Measurements from ENCODE around the gene RBM10.

RBM10 gene

DNA sequence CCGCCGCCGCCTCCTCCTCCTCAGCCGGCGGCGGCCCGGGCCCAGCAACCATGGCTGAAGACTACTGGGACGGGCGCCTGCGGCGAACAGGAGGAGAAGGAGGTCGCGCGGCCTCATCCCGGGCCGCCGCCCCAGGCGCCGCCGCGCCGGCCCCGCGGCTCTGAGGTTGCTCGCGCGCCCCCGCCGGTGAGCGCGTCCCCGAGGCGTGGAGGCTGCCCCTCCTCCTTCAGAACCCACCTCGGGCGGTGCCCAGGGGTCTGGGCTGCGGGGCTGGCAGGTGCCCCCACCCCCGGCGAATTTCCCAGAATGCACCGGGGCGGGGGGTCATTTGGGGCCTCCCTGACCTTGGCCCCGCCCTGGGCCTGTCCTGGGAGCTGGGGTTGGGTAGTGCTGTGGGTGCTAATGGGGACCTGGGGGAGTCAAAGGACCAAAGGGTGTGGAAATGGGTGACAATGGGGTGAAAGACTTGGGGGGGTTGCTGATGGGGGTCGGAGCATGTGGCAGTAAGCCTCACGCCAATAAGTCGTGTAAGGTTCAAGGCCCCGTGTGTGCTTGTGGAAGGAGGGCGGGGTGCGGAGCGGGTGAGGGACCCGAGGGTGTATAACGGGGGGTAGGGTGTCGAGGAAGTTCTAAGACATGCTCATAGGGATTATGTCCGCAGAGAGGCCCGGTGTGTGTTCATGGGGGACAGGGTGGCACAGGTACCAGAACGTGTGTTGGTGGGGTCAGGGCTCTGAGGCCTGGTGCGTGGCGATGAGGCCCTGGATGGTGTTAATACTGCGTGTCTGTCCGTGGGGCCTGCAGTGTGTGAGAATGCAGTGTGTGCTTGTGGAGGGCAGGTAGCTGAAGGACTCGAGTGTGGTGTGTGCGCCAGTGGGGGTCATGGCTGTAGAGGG lies 74.1 kb downstream of the RBM10 start:
- DNase-seq: peak; percentile 14 to 50

DNA sequence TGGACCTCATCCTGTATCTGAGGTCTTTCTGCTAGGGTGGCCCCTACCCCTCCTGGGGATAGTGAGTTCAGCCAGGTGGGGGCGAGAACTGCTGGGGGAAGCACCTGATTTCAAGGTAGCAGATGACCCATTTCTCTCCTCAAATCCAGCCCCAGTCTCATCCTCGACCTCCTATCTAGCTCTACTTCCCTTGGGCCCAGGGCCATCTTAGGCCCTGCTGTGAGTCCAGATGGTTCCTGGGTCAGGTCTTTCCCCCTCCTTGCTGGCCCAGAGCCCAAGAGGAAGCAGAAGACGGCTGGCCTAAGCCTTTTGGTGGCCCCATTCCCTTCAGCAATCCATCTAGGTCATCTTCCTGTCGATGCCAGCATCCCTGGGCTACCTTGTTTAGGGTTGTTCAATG lies 76.7 kb downstream of the RBM10 start:
- DNase-seq: no peak

GRCh38 chrX:47222751-47223350 lies 77.8 kb downstream of the RBM10 start:
- DNase-seq: no peak

- DNase-seq: no peak
Measured at GRCh38 chrX:47223476-47224250, 78.6 kb downstream of the RBM10 start.

DNA sequence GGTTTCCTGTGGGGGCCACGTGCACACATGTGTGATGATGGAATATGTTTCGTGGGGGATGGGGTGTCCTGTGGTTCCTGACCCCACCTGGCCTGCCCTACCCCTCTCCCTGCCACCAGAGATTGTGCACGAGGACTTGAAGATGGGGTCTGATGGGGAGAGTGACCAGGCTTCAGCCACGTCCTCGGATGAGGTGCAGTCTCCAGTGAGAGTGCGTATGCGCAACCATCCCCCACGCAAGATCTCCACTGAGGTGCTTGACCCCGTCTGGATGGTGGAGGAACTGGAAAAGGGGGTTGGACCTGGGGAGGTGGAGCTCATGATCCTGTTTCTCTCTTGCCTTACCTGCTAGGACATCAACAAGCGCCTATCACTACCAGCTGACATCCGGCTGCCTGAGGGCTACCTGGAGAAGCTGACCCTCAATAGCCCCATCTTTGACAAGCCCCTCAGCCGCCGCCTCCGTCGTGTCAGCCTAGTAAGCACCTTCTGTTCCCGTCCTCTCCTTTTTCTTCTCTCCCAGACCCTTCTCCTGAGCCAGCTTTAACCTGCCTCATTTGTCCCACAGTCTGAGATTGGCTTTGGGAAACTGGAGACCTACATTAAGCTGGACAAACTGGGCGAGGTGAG lies 79.4 kb downstream of the RBM10 start:
- no peak for DNase-seq

GRCh38 chrX:47224896-47225290 lies 79.9 kb downstream of the RBM10 start:
- DNase-seq: no peak

DNA sequence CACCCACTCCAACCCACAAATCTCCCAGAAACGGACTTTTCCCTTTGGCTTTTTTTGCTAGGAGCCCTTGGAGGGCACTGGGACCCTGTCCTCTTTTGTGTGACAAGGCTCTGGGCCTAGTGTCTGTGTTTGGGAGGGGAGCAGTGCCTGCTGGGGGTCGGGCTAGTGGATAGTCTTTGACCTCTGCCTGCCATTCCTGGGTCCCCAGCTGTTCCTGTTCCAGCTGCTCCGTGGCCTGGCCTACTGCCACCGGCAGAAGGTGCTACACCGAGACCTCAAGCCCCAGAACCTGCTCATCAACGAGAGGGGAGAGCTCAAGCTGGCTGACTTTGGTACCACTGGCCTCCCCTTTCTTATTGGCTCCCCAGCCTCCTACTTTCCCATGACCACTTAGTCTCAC lies 81.0 kb downstream of the RBM10 start:
- DNase-seq: no peak

GRCh38 chrX:47226531-47227333 lies 81.7 kb downstream of the RBM10 start:
- DNase-seq: no peak

GRCh38 chrX:47227334-47227583 lies 82.2 kb downstream of the RBM10 start:
- no peak for DNase-seq

GRCh38 chrX:47228550-47229270 lies 83.7 kb downstream of the RBM10 start:
- DNase-seq: no peak

GRCh38 chrX:47229427-47229826 lies 84.4 kb downstream of the RBM10 start:
- DNase-seq: no peak

- no peak for DNase-seq
Measured at GRCh38 chrX:47230136-47230868, 85.3 kb downstream of the RBM10 start.

GRCh38 chrX:47231167-47231566 lies 86.1 kb downstream of the RBM10 start:
- no peak for DNase-seq

GRCh38 chrX:47232197-47232802 lies 87.3 kb downstream of the RBM10 start:
- DNase-seq: no peak

DNA sequence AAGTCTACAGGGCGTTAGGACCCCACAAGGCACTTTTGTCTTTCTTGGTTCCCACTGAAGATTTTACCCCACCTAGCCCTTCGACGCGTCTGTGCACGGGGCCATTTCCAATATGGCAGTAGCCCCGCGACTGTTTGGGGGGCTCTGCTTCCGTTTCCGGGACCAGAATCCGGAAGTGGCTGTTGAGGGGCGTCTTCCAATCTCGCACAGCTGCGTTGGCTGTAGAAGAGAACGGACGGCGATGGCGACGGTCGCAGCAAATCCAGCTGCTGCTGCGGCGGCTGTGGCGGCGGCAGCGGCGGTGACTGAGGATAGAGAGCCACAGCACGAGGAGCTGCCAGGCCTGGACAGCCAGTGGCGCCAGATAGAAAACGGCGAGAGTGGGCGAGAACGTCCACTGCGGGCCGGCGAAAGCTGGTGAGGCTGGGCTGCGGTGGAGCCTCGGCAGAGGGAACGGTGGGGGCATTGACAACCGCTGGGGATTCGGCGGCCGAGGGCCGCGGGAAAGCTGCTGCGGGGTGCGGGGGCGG lies 87.8 kb downstream of the RBM10 start, which contains the start of gene USP11:
Gene USP11, plus strand, starts transcription at position 207 of the 530 bp plus-strand sequence. Its CDS starts 35 bp downstream, at position 242.
- peak; percentile 51 to 84 for DNase-seq

- peak; percentile 98 for DNase-seq
Measured at GRCh38 chrX:47233333-47234113, 88.5 kb downstream of the RBM10 start.

GRCh38 chrX:47234583-47234982 lies 89.6 kb downstream of the RBM10 start:
- DNase-seq: no peak

DNA sequence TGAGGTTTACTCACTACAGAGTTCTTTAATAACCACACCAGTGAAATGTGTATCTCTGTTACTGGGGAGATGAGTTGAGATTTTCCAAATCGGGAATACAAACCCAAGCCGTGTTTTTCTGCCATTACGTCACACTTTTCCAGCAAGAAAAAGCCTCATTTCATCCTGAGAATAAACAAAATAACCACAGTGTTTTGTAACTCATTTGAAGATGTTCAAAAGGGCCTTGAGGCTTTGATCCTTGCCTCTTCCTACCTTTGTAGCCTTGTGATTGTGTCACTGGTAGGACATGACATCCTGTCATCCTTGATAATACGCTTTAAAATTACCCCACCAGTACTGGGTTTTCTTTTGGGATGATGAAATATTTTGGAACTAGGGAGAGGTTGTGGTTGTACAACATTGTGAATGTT lies 90.7 kb downstream of the RBM10 start:
- DNase-seq: no peak

Data from NCI-H524 (cell line).